GM19023 (cell line): ENCODE measurements around the gene SLC6A12.

Experiments used
- ATAC-seq: cut with Tn5 transposase; IDR thresholded peaks from one replicate; pipeline ENCODE4 v1.9.1; 2021; ENCODE audit warnings: mild to moderate bottlenecking, moderate library complexity; ENCODE audit not compliant: unreplicated experiment

The SLC6A12 gene

DNA sequence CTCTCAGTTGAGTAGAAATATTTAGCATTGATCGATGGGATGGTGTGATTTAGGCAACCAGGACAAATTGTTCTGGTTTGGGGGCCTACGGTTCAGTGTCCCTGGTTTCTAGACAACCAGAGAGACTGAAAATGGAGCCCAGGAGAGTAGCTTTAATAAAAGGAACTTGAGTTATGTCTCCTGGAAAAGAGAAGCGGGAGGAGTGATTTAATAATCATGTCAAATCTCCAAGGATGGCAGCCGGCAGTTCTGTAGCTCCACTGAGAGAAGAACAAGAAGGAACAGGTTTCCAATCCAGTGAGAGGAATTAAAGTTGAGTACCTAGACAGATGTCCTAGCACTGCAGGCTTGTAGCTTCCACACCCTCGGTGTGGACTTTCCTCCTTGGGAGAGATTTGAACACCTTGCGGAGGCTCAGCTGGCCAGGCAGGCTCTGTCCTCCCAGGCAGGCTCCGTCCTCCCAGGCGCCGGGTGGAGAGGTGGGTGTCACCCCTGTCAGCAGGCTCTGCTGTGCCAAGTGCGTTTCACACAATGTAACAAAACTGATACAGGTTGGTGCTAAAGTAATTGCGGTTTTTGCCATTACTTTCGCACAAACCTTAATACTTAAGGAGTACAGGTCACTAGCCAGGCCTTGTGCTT lies 45.9 kb downstream of the SLC6A12 start:
- no peak for ATAC-seq

GRCh38 chr12:166425-167075 lies 47.4 kb downstream of the SLC6A12 start:
- ATAC-seq = no peak

DNA sequence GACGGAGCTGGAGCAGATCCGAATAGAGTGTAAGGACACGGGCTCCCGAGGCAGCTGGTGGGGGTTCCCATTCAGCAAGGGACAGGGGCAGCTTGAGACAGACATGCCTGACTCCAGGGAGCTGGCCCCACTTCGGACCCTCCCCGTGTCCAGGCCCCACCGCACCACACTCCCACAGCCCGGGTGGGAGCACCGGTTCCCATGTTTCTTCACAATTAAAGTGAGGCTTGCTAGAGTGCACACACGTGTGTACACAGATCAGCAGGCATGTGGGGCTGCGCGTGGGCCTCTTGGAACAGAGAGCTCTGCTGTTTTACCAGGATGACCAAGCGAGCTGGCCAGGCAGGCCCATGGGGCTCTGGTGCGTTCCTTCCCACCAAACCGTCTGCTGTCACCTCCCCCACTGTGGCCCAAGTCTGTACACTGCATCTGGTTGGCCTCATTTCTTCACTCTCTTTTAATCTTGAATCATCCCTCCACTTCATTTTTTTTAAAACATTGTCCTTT lies 48.0 kb downstream of the SLC6A12 start:
- no peak for ATAC-seq

DNA sequence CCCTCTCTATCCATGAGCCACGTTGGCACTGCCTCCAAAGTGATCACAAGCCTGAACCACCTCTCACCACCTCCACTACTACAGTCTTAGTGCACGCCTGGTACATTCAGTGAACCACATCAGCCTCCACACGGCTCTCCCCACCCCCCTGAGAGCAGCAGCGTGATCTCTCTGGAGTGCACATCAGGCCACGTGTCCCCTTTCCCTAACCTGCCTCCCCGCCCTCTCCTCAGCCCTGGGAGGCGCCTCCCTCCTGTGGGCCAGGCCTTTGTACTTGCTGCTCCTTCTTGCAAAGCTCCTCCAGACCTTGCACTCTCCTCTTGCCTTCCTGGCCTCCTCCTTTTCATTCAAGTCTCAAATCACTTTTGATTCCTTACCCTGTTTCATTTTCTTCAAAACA lies 49.8 kb downstream of the SLC6A12 start:
- ATAC-seq = no peak

DNA sequence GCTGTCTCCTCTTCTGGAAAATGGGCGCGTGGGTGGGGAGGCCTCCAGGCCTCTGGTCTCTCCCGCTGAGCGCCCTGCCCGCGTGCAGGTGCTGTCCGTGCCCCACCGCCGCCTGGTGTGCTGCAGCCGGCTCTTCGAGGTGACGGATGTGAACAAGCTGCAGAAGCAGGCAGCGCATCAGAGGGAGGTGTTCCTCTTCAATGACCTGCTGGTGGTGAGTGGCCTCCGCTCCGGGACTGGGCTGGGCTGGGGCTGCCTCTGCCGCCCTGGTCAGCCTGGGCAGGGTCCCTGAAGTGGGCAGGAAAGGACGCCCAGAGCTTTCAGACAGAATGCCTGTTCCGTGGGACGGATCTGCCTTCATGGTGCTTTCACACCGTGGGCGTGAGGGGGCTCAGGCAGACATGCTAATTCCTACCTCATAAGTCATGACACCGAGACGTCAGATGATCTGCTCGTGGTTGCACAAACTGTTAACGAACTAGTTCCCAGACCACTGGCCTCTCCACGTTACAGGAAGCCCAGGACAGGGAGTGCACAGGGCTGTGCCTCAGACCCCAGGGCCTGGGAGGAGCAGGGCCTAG lies 50.5 kb downstream of the SLC6A12 start:
- ATAC-seq = no peak

- ATAC-seq = no peak
Measured at GRCh38 chr12:162467-163307, 51.3 kb downstream of the SLC6A12 start.

GRCh38 chr12:161823-162222 lies 52.1 kb downstream of the SLC6A12 start:
- no peak for ATAC-seq

- ATAC-seq = no peak
Measured at GRCh38 chr12:160858-161257, 53.1 kb downstream of the SLC6A12 start.

DNA sequence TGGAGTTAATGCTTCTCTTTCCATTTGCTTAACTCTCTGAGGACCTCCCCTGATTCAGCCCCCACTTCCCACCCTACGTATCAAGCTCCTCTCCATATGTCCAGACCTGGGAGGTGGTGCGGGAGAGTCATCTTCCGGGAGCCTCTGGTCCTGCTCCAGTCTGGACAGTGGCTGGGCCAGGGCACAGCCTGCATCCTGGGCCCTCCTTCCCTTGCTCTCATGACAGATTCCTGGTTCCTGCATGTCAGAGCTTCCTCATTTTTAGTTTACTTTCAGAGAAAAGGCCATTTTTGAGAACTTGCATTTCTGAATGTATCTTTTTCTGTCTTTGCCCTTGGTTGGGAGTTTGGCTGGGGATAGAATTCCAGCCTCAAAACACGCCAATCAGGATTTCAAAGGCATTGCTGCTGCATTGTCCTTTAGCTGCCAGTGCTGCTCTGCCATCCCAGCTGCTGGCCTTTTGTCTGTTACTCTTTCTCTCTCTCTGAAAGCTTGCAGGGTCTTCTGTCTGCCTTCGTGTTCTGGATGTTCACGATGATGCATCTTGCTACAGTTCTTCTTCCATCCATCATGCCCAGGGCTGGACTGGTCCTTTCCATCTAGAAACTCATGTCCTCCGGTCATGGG lies 54.7 kb downstream of the SLC6A12 start:
- no peak for ATAC-seq

DNA sequence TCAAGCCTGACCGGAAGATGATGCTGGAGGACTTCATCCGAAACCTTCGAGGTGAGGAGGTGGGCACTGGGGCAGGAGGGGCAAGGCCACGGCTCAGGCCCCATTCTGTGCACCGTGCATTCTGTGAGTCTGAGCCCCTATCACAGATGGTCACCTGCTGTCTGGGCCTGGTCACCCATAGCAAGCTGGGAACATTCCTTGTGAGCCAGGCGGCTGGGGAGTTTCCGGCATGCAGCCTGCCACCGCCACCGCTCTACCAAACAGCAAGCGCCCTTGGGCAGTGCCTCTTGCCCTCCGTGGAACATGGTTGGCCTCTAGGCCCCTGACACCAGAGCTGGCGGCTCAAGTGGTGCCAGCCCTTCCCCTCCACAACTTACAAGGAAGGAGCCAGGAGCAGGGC lies 56.3 kb downstream of the SLC6A12 start:
- no peak for ATAC-seq

- no peak for ATAC-seq
Measured at GRCh38 chr12:156945-157344, 57.0 kb downstream of the SLC6A12 start.

DNA sequence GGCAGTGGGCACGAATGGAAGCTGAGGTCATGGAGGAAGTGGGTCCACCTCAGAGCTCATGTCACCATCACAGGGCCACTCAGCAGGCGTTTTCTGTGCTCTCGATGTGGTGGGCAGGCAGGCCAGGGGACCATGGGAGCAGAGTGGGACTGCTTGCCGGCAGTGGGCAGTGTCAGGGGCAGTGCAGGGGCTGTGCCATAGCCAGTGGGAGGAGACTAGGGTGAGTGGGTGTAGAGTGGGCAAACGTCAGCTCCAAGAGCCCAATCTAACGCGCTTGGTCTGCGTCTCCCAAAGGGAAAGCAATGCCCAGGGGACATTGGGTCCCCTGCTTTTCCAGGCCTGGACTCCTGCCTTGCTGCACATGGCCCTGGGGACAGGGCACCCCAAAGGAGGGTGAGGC lies 58.3 kb downstream of the SLC6A12 start:
- ATAC-seq = no peak

DNA sequence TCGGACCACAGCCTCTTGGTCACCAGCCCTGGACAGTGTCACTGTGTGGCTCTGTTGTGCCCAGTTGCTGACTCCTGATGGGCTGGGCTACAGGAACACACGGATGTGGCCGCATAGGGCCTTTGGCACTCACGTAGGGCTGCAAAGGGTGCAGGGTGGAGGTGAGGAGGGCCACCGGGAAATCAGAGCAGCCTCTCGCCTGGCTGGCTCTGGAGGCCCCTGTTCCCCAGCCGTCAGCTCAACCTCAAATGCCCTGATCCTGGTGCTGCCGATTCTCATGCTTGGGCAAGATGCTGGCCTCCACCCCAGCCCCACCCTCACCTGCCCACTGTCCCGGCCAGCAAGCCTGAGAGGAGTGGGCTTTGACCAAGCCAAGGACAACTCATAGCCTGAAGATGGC lies 59.0 kb downstream of the SLC6A12 start:
- no peak for ATAC-seq

GRCh38 chr12:154058-154457 lies 59.9 kb downstream of the SLC6A12 start:
- no peak for ATAC-seq

DNA sequence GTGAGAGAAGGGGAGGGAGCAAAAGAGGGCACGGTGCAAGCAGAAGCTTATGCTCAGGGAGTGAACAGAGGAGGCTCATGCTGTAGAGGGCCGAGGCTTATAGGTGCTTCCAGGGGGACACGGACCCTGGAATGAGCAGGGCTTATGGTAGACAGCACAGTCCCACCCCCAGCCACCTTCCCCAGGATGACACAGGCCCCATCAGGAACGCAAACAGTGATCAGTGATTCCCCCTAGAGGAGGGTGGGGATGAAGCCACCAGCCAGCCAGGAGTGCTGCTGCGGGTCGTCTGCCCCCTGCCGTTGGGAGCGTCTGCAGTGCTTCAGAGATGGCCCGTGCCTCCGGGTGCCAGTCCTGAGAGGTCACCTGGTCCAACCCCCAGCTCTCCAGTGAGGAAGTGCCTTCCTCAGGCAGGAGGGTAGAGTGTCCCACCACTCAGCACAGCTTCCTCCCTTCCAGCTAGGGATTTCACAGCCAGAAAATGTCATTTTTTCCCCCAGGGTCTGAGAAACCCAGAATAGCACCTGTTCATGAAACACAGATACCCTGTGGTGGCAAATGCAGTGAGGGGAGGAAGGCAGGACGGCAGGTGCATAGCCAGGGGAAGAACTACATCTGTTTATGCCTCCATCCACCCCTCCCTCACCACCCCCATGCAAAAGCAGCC lies 60.7 kb downstream of the SLC6A12 start:
- no peak for ATAC-seq

- no peak for ATAC-seq
Measured at GRCh38 chr12:152440-152839, 61.5 kb downstream of the SLC6A12 start.

- ATAC-seq = no peak
Measured at GRCh38 chr12:151579-151978, 62.4 kb downstream of the SLC6A12 start.

GRCh38 chr12:148676-149416 lies 65.1 kb downstream of the SLC6A12 start:
- no peak for ATAC-seq

DNA sequence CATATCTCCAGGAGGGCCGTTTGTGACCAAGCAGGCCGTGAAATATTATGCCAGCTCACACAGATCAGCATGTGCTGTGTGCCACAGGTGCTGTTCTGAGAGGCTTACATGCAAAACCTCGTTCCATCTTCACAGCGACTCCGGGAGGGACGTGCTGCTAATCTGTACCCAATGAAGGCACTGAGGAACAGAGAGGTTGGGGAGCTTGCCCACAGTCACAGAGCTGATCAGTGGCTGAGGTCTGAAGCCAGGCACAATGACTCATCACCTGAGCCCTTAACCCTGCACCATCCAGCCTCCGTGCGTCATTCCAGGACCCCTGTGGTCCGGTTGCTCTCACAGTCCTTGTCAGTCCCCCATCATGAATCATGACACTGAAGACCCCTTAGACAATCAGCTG lies 66.7 kb downstream of the SLC6A12 start:
- no peak for ATAC-seq
